ENCODE measurements around the gene NRG3. TPM values are rescaled to one million over a fixed set of nuclear protein-coding genes. Genes with fewer than 3 reads are reported as not detected.

NRG3 gene
- total RNA-seq, 2 experiments from 2014 or later, result not detected

DNA sequence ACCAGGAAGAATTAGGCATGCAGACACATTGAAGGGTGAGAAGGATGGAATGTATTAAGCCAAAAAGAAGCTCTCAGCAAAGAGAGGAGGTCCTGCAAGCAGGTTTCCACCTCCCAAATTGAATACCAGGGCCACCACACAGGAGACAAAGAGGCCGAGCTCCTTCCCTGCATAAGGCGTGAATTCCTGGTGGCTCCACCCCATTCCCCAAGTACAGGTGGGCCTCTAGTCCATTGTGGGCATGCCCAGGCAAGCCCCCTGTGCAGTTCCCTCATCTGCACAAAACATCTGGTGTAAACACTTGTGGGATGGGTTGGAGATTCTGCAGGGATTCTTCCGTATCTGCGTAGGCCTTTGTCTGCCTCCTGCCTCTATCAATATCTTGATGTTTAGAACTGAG, 817.5 kb downstream of the NRG3 start:
- Histone ChIP-seq H3K4me2 (ENCODE audit: low read length) (no peak overlapping the region), H3K27ac (ENCODE audit: low read depth, low read length, poor library complexity, severe bottlenecking) (no peak overlapping the region), H3K9me3 (ENCODE audit: low read length) (peaks cover 24% of the 10 kb centered on the region), H3K36me3 (ENCODE audit: insufficient read depth, low read length) (no peaks in the 10 kb centered on the region), H3K79me2 (ENCODE audit: insufficient read depth, low read depth, low read length) (no peaks in the 10 kb centered on the region), H3K9me2 (ENCODE audit: insufficient read depth, low read length) (no peaks in the 10 kb centered on the region), H3K4me3 (ENCODE audit: low read depth, low read length, poor library complexity, severe bottlenecking) (no peak overlapping the region), H2AFZ (ENCODE audit: low read length) (no peak overlapping the region), H3K4me1 (ENCODE audit: insufficient read depth, low read length, poor library complexity, severe bottlenecking) (no peaks in the 10 kb centered on the region), H4K20me1 (ENCODE audit: insufficient read depth, low read length) (no peaks in the 10 kb centered on the region)
- TF ChIP-seq, protein P1, sequence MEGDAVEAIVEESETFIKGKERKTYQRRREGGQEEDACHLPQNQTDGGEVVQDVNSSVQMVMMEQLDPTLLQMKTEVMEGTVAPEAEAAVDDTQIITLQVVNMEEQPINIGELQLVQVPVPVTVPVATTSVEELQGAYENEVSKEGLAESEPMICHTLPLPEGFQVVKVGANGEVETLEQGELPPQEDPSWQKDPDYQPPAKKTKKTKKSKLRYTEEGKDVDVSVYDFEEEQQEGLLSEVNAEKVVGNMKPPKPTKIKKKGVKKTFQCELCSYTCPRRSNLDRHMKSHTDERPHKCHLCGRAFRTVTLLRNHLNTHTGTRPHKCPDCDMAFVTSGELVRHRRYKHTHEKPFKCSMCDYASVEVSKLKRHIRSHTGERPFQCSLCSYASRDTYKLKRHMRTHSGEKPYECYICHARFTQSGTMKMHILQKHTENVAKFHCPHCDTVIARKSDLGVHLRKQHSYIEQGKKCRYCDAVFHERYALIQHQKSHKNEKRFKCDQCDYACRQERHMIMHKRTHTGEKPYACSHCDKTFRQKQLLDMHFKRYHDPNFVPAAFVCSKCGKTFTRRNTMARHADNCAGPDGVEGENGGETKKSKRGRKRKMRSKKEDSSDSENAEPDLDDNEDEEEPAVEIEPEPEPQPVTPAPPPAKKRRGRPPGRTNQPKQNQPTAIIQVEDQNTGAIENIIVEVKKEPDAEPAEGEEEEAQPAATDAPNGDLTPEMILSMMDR (conservative IDR thresholded peaks at IDR 0.05; ENCODE audit: low read length), result no peak
- no peak for TF ChIP-seq EZH2phosphoT487 (IDR thresholded peaks at IDR 0.05; ENCODE audit: borderline replicate concordance, low read depth, low read length)
- no TSS peak for BruUV-seq (replicated peaks)
- intact Hi-C loops (cut with micrococcal nuclease; ENCODE audit: unreplicated experiment), result no loop called here
- DNase-seq (ENCODE audit: low spot score), result peak; percentile 4
- ChIA-PET POLR2A (no interaction called here), CTCF (ENCODE audit: unreplicated experiment) (no interaction called here)

- Histone ChIP-seq H3K36me3 (ENCODE audit: insufficient read depth, low read length) (no peaks in the 10 kb centered on the region), H3K4me3 (ENCODE audit: low read depth, low read length, poor library complexity, severe bottlenecking) (no peak overlapping the region), H3K9me2 (ENCODE audit: insufficient read depth, low read length) (no peaks in the 10 kb centered on the region), H3K9me3 (ENCODE audit: low read length) (no peaks in the 10 kb centered on the region), H3K27ac (ENCODE audit: low read depth, low read length, poor library complexity, severe bottlenecking) (no peak overlapping the region), H3K4me1 (ENCODE audit: insufficient read depth, low read length, poor library complexity, severe bottlenecking) (no peaks in the 10 kb centered on the region), H3K79me2 (ENCODE audit: insufficient read depth, low read depth, low read length) (no peaks in the 10 kb centered on the region), H2AFZ (ENCODE audit: low read length) (no peak overlapping the region), H3K4me2 (ENCODE audit: low read length) (no peak overlapping the region), H4K20me1 (ENCODE audit: insufficient read depth, low read length) (no peaks in the 10 kb centered on the region)
- POLR2A ChIA-PET, result no interaction called here
- TF ChIP-seq EZH2phosphoT487 (IDR thresholded peaks at IDR 0.05; ENCODE audit: borderline replicate concordance, low read depth, low read length), result no peak
- TF ChIP-seq, protein P1 (conservative IDR thresholded peaks at IDR 0.05; ENCODE audit: low read length), result no peak
- BruUV-seq (replicated peaks), result no TSS peak
- no peak for DNase-seq (ENCODE audit: low spot score)
- intact Hi-C loops (cut with micrococcal nuclease; ENCODE audit: unreplicated experiment), result no loop called here
- CTCF ChIA-PET (ENCODE audit: unreplicated experiment), result no interaction called here
Measured at GRCh38 chr10:82721831-82722230, 846.8 kb downstream of the NRG3 start.

GRCh38 chr10:82722273-82722672, 847.3 kb downstream of the NRG3 start:
- Histone ChIP-seq H3K9me2 (ENCODE audit: insufficient read depth, low read length) (no peaks in the 10 kb centered on the region), H4K20me1 (ENCODE audit: insufficient read depth, low read length) (no peaks in the 10 kb centered on the region), H3K4me1 (ENCODE audit: insufficient read depth, low read length, poor library complexity, severe bottlenecking) (no peaks in the 10 kb centered on the region), H3K27ac (ENCODE audit: low read depth, low read length, poor library complexity, severe bottlenecking) (no peak overlapping the region), H3K4me2 (ENCODE audit: low read length) (no peak overlapping the region), H3K36me3 (ENCODE audit: insufficient read depth, low read length) (no peaks in the 10 kb centered on the region), H3K4me3 (ENCODE audit: low read depth, low read length, poor library complexity, severe bottlenecking) (no peak overlapping the region), H2AFZ (ENCODE audit: low read length) (no peak overlapping the region), H3K9me3 (ENCODE audit: low read length) (no peaks in the 10 kb centered on the region), H3K79me2 (ENCODE audit: insufficient read depth, low read depth, low read length) (no peaks in the 10 kb centered on the region)
- intact Hi-C loops (cut with micrococcal nuclease; ENCODE audit: unreplicated experiment), result no loop called here
- no peak for DNase-seq (ENCODE audit: low spot score)
- BruUV-seq (replicated peaks), result no TSS peak
- ChIA-PET CTCF (ENCODE audit: unreplicated experiment) (no interaction called here), POLR2A (no interaction called here)
- TF ChIP-seq, protein P1 (conservative IDR thresholded peaks at IDR 0.05; ENCODE audit: low read length), result no peak
- no peak for TF ChIP-seq EZH2phosphoT487 (IDR thresholded peaks at IDR 0.05; ENCODE audit: borderline replicate concordance, low read depth, low read length)
